CD4-positive, alpha-beta T cell treated with Interferon gamma for 1 hour (primary cell): Measurements from ENCODE around the gene MDFIC2.
"Not testable (repeated sequence)": the region's sequence is repeated elsewhere in the genome, so short reads cannot be mapped to it uniquely, and the experiment has no call there.

Source experiments
- DNase-seq: peaks from one replicate; pipeline ENCODE4 v3.0.0-alpha.2; 2020

The MDFIC2 gene

DNA sequence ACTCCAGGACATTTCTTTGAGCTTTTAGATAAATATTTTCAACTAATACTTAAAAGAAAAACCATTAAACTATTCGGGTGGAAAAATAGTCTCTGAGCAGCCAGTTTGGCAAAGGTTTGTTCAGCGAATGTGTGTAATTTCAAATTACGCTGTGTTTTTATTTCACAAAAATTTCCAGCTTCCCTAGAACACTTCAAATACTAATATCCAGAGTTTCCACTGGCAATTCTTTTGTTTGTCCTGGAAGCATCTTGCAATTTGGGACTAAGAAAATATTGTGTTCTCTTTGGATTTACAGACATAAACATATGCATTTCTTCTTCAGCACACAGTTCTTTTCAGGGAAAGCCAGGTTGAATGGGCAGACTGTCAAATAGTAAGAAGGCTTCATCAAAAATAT is 61.9 kb downstream of the MDFIC2 start:
- DNase-seq = no peak

DNA sequence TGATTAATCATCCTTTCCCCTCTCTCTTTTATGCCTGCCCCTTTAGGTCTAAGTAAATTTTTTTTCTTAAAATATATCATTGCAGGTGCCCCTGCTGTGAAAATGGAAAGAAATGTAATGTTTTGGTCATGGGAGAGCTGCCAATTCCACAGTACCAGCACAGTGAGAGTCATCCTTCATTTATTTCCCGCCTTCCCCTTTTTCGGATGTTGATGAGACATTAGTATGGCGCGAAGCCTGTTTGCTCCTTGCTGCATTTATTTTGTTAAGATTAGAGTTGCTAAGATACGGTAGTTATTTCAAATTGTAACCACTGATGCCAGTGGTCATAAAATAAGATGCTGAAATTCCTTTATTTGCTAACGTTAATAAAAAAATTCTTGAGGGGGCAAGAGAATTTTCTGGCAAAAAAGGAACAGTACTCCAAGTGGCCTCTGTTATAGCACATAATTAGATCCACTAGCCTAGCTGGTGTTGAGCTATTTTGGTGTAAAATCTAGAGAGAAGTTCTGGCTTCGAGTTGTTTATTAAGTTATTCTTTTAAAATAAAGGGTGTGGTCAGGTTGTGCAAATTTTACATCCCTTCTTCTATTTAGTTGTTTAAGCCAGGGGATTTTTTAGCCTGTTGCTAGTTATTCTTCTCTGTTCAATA is 62.8 kb downstream of the MDFIC2 start:
- DNase-seq = no peak

DNA sequence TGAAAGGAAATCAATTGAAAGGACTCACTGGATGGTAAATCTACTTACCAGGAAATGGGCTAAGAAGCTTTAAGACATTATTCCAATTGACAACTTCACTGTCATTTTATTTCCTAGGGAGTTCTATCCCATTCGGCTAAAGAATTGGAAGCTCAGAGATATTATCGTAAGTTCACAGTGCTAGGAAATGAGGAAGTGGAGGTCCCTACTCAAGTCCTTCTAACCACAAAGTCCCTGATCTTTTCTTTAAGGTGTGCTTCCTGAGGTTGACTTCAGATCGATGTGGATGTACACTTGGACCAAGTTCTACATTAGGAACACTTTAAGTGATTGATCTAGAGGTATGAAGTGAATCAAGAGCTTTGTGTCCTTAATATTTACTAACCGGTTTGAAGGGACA is 63.6 kb downstream of the MDFIC2 start:
- DNase-seq = no peak

DNA sequence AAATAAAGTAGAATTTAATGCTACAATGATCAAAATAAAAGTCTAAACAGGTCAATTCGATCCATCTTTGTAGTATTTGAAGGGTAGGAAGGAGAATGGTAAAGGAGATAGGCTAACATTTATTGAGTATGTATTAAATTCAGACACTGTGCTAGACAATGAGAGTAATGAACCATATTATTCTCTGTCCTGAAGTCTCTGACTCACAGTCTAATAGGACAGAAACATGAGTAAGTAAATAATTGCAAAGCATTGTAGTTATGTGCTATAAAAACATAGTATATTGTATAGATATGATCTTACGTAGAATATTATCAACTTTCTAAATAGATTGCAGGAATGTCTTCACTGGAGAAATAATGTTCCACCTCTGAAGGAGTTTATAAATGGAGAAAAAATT is 64.5 kb downstream of the MDFIC2 start:
- DNase-seq = no peak

DNA sequence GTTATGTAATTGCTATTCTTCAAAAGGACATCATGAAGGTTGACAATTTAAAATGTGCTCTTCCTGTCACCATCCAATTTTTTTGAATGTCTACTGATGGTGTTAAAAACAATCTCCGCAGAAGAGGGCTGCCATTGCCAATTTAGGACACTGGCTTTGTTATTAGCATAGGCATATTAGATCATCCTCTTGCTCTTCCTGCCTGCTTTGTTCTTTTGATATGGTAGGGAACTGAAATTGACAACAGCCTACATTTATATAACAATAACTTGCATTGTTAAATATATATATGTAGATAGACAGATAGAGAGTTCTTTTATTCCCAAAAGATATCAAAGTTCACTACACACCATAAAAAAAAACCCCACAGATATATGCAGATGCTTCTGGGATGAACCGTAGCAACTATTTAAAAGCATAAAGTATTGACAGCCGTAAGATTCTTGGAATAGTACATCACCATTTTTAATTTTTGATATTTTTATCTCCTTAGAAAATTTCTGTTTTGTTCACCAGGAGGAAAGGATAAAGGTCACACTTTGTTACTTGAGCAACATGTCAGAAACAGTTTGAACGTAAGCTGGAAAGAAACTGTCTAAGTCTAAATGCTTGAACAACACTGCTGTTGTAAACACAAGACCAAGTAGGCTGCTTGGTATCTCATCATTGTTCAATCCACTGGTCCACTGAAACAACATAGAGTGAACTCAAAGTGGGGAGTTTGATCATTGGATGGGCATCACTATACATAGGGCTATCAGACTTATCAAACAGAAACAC is 66.5 kb downstream of the MDFIC2 start:
- DNase-seq = no peak

DNA sequence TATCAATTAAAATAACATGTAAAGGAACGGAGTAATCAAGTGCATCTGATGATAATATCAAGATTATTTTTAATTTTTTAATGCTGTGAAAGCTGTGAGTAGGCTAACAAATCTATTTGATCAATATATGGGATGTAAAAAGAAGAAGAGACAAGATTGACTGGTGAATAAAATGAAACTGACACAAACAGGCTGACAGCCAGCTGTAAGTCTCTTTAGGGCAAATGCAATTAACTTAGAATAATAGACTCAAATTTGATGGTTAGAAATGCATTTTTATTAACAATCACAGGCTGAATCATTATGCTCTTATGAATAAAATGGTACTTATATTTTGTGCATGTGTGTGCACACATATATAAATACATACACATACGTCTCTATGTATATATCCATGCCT is 68.0 kb downstream of the MDFIC2 start:
- DNase-seq = no peak

DNA sequence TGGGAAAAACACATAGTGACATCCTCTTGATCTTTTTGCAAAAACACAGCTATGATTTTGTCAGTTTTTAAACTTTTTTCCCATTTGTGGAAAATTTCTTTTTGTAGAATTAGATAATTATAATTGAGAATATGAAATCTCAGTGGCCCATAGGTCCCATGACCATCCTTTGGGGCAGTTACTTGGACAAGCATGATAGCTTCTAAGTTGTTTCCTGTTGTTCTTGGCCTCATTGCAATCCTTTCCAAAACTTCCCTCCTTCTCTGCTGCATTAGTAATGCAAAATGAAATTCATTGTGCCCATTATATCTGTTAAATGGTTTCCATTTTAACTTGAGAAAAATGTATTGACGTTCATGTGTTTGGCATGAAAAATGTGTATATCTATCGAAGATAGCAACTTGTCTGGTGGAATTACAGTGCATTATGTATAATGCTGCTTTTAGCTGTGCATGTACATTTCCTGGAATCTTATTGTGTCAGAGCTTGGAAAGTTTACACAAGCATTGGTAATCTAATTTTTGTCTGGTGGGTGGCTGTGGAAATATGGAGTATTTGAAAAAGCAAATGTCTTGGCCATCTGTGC is 70.0 kb downstream of the MDFIC2 start:
- no peak for DNase-seq

DNA sequence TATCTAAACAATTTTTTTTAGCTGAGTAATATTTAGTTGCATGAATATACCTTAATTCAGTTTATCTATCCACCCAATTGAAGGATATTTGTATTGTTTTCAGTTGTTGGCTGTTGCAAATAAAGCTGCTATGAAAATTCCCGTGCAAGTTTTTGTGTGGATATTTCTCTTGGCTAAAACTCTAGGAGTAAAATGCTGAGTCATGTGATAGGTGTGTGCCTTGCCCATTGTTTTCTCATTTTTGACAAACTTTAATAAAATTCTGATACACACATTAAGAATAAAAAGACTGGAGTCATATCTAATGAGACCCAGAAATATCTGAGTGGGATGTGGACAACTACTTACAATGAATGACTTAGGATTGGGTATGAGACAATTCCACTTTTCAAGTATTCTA is 78.6 kb downstream of the MDFIC2 start:
- no peak for DNase-seq

DNA sequence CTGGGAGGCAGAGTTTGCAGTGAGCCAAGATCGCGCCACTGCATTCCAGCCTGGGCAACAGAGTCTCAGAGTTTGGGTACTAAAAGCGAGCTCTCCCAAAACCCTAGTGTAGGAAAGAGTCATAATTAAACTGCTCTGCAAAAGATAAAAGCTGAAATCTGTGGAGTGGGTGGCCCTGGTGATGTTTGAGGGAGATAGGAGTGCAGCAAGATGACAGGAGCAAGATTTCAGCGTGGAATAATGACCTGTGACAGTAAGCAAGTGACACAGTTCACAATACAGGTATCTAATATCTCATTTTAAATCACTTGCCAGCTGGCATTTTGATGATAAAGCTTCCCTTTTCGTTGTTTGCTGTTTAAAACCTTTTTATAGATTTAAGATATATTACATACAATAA is 79.3 kb downstream of the MDFIC2 start:
- no peak for DNase-seq

DNA sequence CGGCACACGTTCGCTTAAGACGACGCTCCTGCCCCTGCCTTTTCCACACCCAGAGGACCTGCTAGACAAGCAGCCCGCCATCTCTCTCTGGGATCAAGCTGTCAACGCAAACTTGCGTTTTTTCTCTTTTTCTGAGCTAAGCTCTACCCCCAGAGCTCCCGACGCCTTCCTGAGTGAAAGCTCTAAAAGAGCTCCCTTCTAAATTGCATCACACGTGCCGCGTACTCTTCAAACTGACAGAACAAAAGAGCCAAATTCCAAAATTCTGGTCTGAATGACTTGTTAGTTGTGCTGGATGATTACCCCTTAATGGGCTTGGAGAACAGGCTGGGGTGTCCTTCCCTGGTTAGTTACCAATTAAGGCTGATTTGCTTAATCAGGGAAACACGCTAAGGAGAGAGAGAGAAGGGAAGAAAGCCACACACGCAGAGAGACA is 81.2 kb downstream of the MDFIC2 start:
- no peak for DNase-seq

DNA sequence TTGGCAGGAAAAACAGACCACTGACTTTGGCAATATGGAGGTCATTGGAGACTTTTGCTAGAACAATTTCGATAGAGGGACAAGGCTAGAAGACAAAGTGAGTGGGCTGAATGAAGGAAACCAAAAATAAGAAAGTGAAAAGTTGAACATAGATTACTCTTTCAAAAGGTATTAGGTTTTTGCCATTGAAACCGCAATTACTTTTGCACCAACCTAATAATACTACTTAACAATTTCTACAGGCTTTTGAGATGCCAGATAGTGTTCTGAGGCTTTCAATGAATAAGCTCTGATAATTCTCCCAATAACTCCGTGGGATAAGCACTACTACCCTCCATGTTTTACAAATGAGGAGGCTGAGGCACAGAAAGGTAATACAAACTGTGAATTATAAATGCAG is 85.0 kb downstream of the MDFIC2 start:
- DNase-seq = no peak

DNA sequence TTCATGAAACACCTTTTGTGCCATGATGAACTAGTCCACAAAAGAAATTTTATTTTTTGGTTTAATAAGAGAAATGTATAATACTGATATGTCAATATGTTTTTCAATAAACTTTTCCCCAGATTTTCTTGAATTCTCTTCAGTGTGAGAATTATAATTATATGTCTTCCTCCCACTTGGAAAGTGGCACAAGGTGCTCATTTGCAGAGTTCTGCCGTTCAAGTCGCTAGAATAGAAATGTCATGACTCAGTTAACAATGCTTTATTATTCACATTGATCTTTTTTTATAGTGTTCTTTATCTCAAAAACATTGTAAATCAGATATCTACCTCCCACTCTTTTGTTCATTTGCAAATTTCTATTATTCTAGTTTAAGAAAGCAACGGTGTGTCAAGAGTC is 87.3 kb downstream of the MDFIC2 start:
- no peak for DNase-seq

DNA sequence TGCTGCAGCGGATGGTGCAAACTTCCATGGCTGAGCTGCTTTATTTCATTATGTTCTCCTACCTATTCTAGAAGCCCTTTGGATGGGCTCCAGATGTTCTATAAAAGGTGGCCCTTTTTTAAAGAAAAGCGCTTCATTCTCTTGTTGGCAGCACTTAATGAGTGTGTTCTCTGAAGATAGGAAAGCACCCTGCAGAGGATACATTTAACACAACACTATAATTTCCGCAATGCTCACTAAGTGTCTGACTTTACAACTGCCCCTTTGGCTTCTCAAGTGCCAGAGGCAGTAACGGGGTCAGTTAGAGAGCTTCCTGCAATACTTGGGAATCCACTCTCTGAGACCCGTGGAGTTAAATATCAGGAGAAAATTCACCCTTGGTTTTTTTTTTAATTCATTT is 88.1 kb downstream of the MDFIC2 start:
- DNase-seq = no peak

DNA sequence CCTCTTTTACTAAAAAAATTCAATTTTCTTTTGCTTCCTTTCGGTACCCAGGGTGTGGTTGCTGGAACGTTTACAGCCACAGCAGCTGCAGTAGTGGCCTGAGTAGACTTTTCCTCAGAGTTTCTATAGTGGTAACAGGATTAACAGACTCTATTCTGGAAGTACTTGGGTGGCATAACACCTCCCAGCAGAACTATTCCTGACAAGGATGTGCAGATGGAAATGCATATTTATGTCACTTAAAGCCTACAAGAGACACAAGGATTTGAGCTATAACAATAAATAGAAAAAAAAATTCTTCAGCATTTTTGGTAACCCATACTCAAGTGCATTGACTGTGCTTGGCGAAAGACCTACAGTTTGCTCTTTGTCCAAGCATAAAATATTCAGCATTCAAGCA is 94.0 kb downstream of the MDFIC2 start:
- no peak for DNase-seq

DNA sequence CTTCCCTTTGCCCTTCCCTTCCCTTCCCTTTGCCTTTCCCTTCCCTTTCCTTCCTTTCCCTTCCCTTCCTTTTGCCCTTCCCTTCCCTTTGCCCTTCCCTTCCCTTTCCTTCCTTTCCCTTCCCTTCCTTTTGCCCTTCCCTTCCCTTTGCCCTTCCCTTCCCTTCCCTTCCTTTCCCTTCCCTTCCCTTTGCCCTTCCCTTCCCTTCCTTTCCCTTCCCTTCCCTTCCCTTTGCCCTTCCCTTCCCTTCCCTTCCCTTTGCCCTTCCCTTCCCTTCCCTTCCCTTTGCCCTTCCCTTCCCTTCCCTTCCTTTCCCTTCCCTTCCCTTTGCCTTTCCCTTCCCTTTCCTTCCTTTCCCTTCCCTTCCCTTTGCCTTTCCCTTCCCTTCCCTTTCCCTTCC is 101.2 kb downstream of the MDFIC2 start:
- DNase-seq = not testable (repeated sequence)

DNA sequence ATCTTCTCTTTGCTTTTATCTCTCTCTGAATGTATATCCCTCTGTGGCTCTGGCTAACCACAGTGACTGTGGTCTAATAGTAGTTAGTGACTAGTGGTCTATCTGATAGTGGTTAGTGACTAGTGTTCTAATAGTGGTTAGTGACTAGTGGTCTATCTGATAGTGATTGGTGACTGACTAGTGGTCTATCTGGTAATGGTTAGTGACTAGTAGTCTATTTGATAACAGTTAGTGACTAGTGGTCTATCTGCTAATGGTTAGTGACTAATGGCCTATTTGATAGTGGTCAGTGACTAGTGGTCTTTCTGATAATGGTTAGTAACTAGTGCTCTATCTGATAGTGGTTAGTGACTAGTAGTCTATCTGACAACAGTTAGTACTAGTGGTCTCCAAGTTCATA is 110.5 kb downstream of the MDFIC2 start:
- DNase-seq = no peak

DNA sequence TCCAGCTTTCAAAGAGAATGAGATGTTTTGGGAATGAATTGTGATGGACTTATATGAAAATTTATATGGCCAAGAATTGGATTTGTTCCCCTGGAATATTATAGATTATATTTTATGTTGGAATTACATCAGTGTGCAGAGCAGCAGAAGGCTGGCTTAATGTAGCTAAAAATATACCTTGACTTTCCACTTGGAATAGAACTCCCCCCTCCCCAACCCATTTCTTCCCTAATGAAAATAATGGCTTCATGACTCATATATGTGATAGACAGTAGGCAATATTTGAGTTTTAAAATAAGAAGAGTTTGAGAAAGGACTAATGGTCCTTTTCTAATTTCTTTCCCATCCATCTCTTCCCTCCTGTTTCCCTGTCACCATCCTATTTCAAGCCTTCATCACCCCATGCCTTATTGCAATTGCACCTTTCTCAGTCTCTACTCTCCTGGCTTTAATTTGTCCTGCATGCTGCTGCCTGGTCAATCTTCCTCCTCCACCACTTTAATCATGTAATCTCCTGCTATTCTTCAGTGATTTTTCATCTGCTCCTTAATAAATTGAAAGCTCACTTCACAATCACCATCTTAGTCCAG is 122.5 kb downstream of the MDFIC2 start:
- DNase-seq = no peak

DNA sequence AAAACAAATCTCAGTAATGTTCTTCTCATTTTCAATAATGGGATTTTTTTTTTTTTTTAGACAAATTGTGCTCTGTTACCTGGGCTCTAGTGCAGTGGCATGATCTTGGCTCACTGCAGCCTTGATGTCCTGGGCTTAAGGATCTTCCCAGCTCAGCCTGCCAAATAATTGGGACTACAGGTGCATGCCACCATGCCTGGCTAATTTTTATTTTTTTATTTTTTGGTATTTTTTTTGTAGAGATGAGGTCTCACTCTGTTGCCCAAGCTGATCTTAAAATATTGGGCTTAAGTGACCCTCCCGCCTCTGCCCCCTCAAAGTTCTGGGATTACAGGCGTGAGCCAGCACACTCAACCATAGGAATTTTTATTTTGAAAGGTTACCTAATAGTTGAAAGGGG is 126.2 kb downstream of the MDFIC2 start:
- no peak for DNase-seq

DNA sequence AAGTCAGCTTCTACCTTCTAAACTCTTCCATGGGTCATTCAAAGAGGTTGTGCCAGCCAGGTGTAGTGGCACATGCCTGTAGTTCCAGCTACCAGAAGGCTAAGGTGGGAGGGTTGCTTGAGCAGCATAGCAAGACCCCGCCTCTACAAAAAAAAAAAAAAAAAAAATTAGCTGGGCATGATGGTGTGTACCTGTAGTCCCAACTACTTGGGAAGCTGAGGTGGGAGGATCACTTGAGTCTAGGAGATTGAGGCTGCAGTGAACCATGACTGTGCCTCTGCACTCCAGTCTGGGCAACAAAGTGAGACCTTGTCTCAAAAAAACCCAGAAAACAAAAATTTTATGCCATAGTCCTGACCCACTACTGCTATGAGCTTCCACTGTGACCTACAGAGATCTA is 126.8 kb downstream of the MDFIC2 start:
- no peak for DNase-seq

DNA sequence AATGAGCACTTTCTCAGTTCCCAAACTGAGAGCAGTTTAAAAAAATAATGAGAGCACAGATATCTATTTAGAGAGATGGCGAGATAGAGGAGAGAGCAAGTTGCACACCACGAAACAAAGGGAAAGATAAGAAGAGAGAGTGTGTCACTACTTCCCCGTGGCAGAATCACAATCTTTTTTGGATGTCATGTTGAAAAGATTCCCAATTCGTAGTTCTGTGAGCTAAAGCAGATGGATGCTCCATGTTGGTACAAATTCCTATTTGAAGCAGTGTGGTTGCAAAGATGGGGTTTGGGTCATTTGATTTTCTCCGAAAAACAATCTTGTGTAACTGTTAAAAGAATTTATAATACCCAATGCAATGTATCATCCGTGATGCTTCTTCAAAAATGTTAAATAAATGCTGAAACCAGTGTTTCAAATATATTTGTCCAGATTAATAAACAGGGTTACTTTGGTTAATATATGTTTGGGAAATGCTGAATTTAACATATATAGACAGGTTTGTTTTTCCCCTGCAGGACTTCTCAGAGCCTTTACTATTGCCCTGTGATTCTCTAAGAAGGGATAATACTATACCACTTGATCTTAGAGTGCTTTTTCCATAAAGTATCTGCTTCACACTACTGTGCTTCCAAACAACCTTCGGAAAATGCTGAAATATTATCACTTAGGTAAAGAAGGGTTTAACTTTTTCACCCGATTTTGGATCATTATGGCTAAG is 128.5 kb downstream of the MDFIC2 start:
- DNase-seq = no peak

DNA sequence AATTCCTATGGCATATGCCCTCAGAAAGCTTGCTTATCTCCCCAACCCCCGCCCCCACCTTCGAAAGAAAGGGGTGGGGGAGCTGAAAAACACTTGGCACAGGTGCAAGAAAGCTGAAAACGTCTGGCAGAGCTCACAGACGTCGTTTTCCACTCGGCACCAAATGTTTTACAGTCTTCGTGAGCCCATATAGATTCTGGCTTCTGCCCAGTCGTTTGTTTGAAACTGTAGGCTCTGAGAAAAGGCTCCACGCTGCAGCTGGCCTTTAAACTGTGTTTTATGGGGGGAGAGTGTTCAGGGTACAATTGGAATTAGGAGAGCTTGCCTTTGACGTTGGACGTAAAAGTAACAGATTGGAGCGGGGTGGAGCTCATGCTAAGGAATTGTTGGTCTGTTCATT is 130.3 kb downstream of the MDFIC2 start:
- DNase-seq = no peak

DNA sequence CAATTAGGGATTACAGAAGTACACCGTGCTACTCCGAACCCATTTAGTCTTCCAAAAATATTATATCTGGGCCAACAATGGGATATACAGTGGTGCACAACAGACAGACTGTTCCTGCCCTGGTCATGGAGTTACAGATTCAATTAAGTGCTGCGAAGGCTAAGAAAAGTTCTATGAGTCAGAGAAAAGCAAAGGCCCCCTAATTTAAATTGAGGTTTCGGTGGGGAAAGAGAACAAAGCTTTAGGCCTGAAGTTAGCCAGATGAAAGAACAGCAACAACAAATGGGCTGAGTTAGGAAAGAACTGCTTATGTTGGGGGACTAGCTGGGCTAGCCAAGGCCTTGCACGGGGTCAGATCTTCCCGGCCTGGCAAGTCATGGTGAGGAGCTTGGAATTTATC is 131.8 kb downstream of the MDFIC2 start:
- no peak for DNase-seq

DNA sequence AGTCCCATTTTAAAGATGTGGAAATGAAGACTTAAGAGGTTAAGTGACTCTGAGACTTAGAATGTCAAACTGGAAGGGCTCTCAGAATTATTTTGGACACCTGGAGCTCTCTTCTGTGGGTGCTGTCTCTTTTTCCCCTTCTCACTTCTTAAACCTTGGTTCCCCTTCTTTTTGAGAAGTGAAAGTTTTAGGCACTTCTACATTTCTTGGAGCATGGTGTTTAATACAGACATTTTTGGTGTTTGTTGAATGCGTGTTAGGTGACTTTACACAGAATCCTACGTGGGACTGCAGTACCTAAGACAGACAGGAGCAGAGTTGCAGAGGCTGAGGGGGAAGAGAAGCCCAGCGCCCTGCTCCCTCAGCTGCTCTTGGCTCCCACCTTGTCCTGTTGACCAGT is 133.3 kb downstream of the MDFIC2 start:
- no peak for DNase-seq
